Fibroblast of villous mesenchyme (primary cell): ENCODE measurements around the gene ARHGEF18. TPM values are rescaled to one million over a fixed set of nuclear protein-coding genes. Genes with fewer than 3 reads are reported as not detected.

Experiments
- DNase-seq: peaks from one replicate; pipeline ENCODE4 v3.0.0-alpha.2; 2010; ENCODE audit warnings: low read depth
- H3K4me3 ChIP-seq: 2 replicates; pipeline ENCODE4 v1.5.1; 2011; ENCODE audit warnings: low read depth, mild to moderate bottlenecking, low read length
- CTCF ChIP-seq: IDR thresholded peaks from 2 replicates; pipeline ENCODE4 v1.5.1; 2012; ENCODE audit warnings: low read depth, mild to moderate bottlenecking, low read length; ENCODE audit not compliant: insufficient read depth
- total RNA-seq: library from RNA; depleted of rRNA; stranded (reverse); fragments of >200 nt; gene quantifications from 2 replicates; pipeline ENCODE4 v1.2.3, GENCODE V29; 2012

ARHGEF18 gene
- total RNA-seq, 1 donor = 35.0 TPM

- no peak for DNase-seq
- no peak for TF ChIP-seq CTCF
- H3K4me3 ChIP-seq = no peak overlapping the region
These were observed 32.3 kb downstream of the ARHGEF18 start for GRCh38 chr19:7381073-7381390.

GRCh38 chr19:7382694-7383093 is 34.0 kb downstream of the ARHGEF18 start:
- no peak overlapping the region for H3K4me3 ChIP-seq
- TF ChIP-seq CTCF = no peak
- DNase-seq = no peak

- H3K4me3 ChIP-seq = no peak overlapping the region
- no peak for TF ChIP-seq CTCF
- DNase-seq = no peak
These were observed 34.5 kb downstream of the ARHGEF18 start for GRCh38 chr19:7383284-7383683.

- no peak overlapping the region for H3K4me3 ChIP-seq
- TF ChIP-seq CTCF = no peak
- no peak for DNase-seq
These were observed 36.3 kb downstream of the ARHGEF18 start for GRCh38 chr19:7385062-7385461.

GRCh38 chr19:7386308-7386707 is 37.6 kb downstream of the ARHGEF18 start:
- TF ChIP-seq CTCF = no peak
- no peak for DNase-seq
- no peak overlapping the region for H3K4me3 ChIP-seq

GRCh38 chr19:7386769-7387168 is 38.0 kb downstream of the ARHGEF18 start:
- no peak for DNase-seq
- no peak for TF ChIP-seq CTCF
- no peak overlapping the region for H3K4me3 ChIP-seq

GRCh38 chr19:7391218-7391670 is 42.5 kb downstream of the ARHGEF18 start:
- H3K4me3 ChIP-seq = no peak overlapping the region

More at GRCh38 chr19:7391218-7391670, 42.5 kb downstream of the ARHGEF18 start:
- DNase-seq = peak; percentile 81
- no peak for TF ChIP-seq CTCF
